GM19397 (cell line): ENCODE results near the gene AKR1C3.
"Not testable (repeated sequence)": the region's sequence is repeated elsewhere in the genome, so short reads cannot be mapped to it uniquely, and the experiment has no call there.

ENCODE experiments used
- ATAC-seq: cut with Tn5 transposase; IDR thresholded peaks from one replicate; pipeline ENCODE4 v1.9.1; 2021; ENCODE audit warnings: mild to moderate bottlenecking, moderate library complexity; ENCODE audit not compliant: unreplicated experiment

The AKR1C3 gene

GRCh38 chr10:5088703-5089261 lies 5.4 kb upstream of the AKR1C3 start:
- no peak for ATAC-seq

DNA sequence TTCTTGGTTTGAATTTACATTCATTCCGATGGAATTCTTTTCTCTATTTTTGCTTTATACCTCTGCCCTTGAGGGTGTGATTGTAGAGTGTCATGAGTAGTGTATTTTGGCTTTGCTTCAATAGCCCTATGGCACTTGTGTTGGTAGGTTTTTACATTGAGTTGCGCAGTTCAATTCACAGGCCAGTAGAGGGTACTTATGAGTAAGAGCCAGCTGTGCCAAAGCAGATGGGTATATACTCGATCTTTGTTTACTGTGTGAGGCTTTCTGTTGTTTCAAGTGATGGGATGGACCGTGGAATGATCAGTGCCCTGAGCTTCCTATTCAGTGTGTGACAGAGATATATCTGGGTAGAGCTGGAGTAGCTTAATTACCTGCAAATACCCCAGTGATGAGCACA lies 4.3 kb upstream of the AKR1C3 start:
- ATAC-seq, result no peak

- no peak for ATAC-seq
These were observed 3.7 kb upstream of the AKR1C3 start for GRCh38 chr10:5090551-5090950.

DNA sequence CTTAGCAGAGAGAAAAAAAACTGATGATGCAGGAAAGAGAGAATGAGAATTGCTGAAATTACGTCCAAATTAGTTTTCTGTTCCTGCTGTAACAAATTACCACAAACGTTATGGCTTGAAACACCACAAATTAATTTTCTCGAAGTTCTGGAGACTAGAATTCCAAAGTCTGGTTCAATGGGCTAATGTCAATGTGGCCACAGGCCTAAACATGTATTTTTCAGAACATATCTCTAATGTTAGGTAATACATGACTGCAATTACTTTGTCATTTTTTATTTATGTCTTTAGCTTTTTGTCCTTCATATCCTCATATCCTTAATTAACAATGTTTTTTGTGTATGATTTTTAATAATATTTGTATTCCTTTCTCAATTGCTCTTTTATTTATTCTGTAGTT lies 3.0 kb upstream of the AKR1C3 start:
- no peak for ATAC-seq

GRCh38 chr10:5092375-5092774 lies 1.8 kb upstream of the AKR1C3 start:
- no peak for ATAC-seq

DNA sequence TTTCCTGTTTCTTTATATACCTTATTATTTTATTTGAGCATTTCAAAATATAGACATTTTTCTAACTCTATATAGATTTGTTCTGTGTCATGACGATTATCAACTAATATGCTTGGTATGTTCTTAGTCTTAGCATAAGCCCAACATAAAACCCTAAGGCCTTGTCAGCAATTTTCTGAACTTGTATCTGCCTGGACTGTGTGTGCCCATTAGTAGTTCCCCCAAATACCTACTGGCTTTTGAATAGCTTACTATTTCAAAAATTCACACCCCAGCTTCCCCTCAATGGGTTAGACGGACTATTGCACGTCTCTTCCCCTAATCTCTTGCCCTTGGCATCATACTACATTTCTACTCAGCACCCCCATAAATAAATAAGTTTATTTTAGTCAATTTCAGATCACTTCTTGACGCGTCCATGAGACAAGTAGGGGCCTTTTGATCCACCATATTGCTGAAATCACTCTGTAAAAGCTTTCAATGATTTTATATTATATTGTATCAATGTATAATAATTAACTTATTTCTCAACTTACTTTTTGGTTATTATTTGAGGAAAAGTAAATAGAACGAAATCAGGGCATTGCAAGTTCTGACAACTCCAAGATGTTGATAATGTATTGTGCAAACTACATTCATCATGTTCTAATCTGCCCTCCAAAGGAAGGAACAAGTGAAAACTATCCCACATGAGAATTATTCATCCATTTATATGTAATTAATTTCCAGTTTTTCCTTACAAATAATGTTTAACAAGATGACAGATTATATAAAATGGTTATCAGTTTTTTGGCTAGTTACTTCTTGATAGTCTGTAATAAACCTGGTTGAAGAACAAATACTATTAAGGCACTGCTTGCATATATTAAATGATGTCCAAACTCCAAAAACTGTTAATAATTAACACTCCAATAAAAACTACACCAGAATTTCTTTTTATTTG lies 1.1 kb upstream of the AKR1C3 start:
- ATAC-seq, result no peak

- no peak for ATAC-seq
These were observed 1.5 kb downstream of the AKR1C3 start for GRCh38 chr10:5095687-5096086.

DNA sequence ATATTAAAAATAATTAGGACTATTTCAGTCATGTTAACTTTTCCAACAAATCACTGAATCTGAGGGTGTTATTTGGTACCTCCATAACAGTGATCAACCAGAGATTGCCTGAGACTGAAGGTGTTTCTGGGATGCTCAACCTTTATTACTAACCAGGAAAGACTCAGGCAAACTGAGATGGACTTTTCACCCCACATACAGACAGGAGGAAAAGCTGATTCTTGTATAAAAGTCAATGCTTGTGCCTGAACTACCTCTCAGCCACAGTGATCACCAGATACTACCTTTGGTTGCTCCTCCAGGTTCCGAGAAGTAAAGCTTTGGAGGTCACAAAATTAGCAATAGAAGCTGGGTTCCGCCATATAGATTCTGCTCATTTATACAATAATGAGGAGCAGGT lies 1.9 kb downstream of the AKR1C3 start:
- ATAC-seq, result no peak

- not testable (repeated sequence) for ATAC-seq
These were observed 8.3 kb downstream of the AKR1C3 start for GRCh38 chr10:5102479-5102878.

DNA sequence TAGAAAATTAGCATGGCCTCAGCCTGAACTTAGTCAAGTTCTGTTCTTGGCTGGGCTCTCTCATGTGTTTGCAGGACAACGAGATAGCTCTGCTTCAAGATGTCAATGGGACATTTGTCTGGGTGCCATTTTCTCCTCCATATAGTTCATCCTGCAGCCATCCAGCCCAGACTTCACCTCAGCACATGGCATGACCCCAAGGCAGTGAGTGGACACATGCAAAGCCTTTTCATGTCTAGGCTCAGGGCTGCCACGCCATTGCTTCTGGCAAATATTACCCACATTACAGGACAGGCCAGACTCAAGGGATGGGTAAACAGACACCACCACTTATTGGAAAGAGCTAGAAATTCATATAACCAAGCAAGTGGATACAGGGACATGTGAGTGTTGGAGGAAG lies 9.3 kb downstream of the AKR1C3 start:
- ATAC-seq, result no peak

DNA sequence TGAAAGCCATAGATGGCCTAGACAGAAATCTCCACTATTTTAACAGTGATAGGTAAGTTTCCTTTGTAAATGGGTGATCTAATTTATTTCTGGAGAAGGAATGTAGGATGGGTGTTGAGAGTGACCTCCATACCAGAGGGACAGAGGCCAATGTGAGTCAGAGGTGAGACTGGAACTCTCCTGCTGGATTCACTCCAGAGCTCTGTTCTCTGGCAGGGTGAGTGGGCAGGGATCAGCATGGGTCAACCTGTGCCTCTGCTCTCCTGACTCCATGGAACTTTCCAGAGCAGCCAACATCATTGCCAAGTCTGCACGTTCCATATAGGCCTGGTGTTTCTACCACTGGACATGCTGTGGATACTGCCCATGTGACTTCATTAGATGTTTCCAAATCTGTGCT lies 11.4 kb downstream of the AKR1C3 start:
- no peak for ATAC-seq

- ATAC-seq, result no peak
These were observed 12.3 kb downstream of the AKR1C3 start for GRCh38 chr10:5106553-5106952.

DNA sequence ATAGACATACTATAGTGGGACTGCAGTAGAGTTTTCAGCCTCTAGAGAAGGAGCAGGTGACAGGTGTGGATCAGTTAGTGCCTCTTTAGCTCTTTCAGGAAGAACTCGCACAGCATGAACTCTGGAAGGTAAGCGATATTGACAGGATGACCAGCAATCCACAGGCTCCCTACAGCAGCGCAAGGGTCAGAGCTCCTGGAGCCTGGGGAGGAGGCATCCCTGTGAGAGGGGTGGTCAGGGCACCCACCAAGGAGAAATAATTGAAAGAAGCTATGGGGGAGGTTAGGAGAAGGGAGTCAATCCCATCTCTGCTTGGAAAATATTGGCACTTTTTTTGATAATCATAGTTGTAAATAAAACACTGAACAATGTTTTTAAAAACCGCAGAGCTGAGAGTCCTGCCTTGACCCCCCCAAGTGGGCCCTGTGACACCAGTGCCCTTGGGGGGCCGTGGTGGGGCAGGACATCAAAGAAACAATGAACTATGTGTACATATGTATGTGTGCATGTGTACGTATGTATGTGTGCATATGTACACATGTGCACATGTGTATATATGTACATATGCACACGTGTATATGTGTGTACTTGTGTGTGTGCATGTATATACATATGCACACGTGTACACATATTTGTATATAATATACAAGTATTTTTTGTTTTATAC lies 13.8 kb downstream of the AKR1C3 start:
- ATAC-seq, result no peak

GRCh38 chr10:5108658-5109416 lies 14.6 kb downstream of the AKR1C3 start:
- no peak for ATAC-seq

DNA sequence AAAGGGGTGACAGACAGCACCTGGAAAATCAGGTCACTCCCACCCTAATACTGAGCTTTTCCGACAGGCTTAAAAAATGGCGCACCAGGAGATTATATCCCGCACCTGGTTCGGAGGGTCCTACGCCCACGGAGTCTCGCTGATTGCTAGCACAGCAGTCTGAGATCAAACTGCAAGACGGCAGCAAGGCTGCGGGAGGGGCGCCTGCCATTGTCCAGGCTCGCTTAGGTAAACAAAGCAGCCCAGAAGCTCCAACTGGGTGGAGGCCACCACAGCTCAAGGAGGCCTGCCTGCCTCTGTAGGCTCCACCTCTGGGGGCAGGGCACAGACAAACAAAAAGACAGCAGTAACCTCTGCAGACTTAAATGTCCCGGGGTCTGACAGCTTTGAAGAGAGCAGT lies 15.6 kb downstream of the AKR1C3 start:
- ATAC-seq, result not testable (repeated sequence)

DNA sequence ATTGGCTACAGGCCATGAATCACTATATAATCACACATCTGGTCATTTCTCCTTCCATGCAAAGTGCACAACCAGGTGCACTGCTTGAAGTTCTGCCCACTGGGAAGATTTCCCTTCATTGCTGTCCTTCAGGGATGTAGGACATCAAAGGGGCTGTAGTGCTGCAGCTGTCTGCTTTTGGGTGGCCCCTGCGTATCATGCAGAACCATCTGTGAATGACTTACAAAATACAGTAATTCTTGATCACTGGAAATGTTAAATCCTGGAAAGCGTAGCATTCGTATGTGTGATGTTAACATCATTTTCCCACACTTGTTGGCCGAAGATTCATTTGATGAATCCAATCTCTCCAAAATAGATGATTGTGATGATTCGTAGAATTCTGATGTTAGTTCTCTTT lies 22.4 kb downstream of the AKR1C3 start:
- ATAC-seq, result no peak

DNA sequence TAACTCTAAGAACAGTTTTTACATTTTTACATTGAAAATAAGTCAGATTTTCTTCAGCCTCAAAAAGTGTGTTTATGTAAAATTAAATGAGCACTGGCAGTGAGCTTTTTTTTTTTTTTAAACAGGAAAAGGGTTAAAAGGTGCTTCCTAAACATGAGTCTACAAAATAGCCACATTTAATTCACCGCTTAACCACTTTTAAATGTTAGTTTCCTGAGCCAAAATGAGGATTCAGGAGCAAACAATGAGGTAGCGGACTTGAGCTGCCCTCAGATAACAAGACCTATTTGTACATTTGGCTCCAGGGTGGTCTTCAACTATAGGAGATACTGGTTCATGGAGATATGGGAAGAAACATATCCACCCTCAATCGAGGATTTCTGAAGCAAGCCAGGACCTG lies 22.8 kb downstream of the AKR1C3 start:
- ATAC-seq, result no peak

GRCh38 chr10:5119997-5120396 lies 25.8 kb downstream of the AKR1C3 start:
- ATAC-seq, result not testable (repeated sequence)

GRCh38 chr10:5123886-5124285 lies 29.7 kb downstream of the AKR1C3 start:
- ATAC-seq, result no peak

- ATAC-seq, result no peak
These were observed 31.3 kb downstream of the AKR1C3 start for GRCh38 chr10:5125315-5126044.

GRCh38 chr10:5135581-5135980 lies 41.4 kb downstream of the AKR1C3 start:
- ATAC-seq, result no peak
